ENCODE data around the gene CYP4F2.

DNA sequence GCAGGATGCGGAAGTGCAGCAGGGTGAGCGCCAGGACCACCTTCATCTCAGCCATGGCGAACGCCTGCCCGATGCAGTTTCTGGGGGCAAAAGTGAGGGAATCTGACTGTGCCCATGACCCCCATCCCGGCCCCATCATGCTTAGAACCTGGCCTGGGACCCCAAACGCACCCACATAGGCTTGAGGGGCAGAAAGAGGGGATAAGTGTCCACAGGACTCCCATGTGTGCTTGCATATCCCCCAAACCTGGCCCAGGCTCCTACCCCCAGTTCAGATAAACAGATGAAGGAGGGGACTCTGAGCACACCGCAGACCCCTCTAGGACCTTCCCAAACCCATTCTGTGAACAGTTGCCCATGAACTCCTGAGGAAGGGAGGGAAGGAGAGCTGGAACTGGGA lies 16.0 kb upstream of the CYP4F2 start:
- TF ChIP-seq SIRT6 (IDR thresholded peaks at IDR 0.05; ENCODE audit: low read length) = no peak
- TF ChIP-seq EZH2 (IDR thresholded peaks at IDR 0.05; ENCODE audit: low read depth, low read length, severe bottlenecking) = no peak
- TF ChIP-seq SUZ12 (IDR thresholded peaks at IDR 0.05; ENCODE audit: low read length) = no peak
- TF ChIP-seq JUND (IDR thresholded peaks at IDR 0.05; ENCODE audit: low read length) = no peak
- TF ChIP-seq, protein P1, sequence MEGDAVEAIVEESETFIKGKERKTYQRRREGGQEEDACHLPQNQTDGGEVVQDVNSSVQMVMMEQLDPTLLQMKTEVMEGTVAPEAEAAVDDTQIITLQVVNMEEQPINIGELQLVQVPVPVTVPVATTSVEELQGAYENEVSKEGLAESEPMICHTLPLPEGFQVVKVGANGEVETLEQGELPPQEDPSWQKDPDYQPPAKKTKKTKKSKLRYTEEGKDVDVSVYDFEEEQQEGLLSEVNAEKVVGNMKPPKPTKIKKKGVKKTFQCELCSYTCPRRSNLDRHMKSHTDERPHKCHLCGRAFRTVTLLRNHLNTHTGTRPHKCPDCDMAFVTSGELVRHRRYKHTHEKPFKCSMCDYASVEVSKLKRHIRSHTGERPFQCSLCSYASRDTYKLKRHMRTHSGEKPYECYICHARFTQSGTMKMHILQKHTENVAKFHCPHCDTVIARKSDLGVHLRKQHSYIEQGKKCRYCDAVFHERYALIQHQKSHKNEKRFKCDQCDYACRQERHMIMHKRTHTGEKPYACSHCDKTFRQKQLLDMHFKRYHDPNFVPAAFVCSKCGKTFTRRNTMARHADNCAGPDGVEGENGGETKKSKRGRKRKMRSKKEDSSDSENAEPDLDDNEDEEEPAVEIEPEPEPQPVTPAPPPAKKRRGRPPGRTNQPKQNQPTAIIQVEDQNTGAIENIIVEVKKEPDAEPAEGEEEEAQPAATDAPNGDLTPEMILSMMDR (IDR thresholded peaks at IDR 0.05; ENCODE audit: control extremely low read depth in 1 of 3, insufficient read depth in 1 of 3, low read depth in 1 of 3, low read length in 3 of 3) = no peak
- no peak for TF ChIP-seq POLR2A (IDR thresholded peaks at IDR 0.05; ENCODE audit: control extremely low read depth in 1 of 2, low read depth in 2 of 2, low read length in 2 of 2)
- no peak for TF ChIP-seq BCL11A (IDR thresholded peaks at IDR 0.05; ENCODE audit: low read depth in 2 of 2, low read length in 2 of 2)
- no peak for TF ChIP-seq POLR2AphosphoS5 (IDR thresholded peaks at IDR 0.05; ENCODE audit: low read depth, low read length)
- TF ChIP-seq GABPA (IDR thresholded peaks at IDR 0.05; ENCODE audit: borderline replicate concordance, insufficient read depth, low read length) = no peak
- TF ChIP-seq RAD21 (IDR thresholded peaks at IDR 0.05 in 1 of 2, conservative IDR thresholded peaks at IDR 0.05 in 1 of 2; ENCODE audit: low read depth in 2 of 2, low read length in 2 of 2) = no peak
- TF ChIP-seq RBBP5 (IDR thresholded peaks at IDR 0.05; ENCODE audit: borderline replicate concordance, low read depth, low read length) = no peak
- TF ChIP-seq BACH1 (IDR thresholded peaks at IDR 0.05; ENCODE audit: low read length) = no peak
- TF ChIP-seq RFX5 (IDR thresholded peaks at IDR 0.05; ENCODE audit: borderline replicate concordance, low read depth, low read length) = no peak
- no peak for TF ChIP-seq CREB1 (IDR thresholded peaks at IDR 0.05)

All from H1 (cell line).